Activated naive CD8-positive, alpha-beta T cell (primary cell): ENCODE measurements around the gene CCDC15.
"Not testable (repeated sequence)": the region's sequence is repeated elsewhere in the genome, so short reads cannot be mapped to it uniquely, and the experiment has no call there.

Experiments
- H3K27ac Mint-ChIP-seq: one replicate; pipeline ENCODE4 v1.8.0; 2021; ENCODE audit warnings: mixed read lengths
- H3K27me3 Mint-ChIP-seq: one replicate; pipeline ENCODE4 v1.8.0; 2021; ENCODE audit warnings: mixed read lengths
- H3K36me3 Mint-ChIP-seq: one replicate; pipeline ENCODE4 v1.8.0; 2021; ENCODE audit warnings: mixed read lengths
- H3K4me1 Mint-ChIP-seq: one replicate; pipeline ENCODE4 v1.8.0; 2021; ENCODE audit warnings: low read depth, mixed read lengths
- H3K4me3 Mint-ChIP-seq: one replicate; pipeline ENCODE4 v1.8.0; 2021; ENCODE audit warnings: mild to moderate bottlenecking, mixed read lengths
- H3K9me3 Mint-ChIP-seq: one replicate; pipeline ENCODE4 v1.8.0; 2021; ENCODE audit warnings: low read depth, mixed read lengths

The CCDC15 gene

DNA sequence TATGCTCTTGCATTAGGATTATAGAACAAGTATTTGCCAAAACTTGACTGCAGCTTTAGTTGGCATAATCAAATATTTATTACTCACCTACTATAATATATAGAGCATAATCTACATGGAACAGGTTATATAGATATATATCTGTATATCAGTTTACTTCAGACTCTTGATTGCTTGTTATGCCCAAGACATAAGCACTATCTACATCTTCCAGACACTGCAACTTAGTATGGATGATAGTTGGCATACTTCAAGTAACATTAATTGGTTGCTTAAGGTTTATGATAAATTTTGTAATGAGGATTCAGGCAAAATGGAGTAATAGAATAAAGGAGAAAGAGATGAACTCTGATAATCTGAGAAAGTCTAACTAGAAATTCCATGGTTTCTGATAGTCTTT lies 1.0 kb downstream of the CCDC15 start:
- H3K4me3 Mint-ChIP-seq, result no peak overlapping the region
- H3K27me3 Mint-ChIP-seq, result no peaks in the 10 kb centered on the region
- H3K4me1 Mint-ChIP-seq, result no peaks in the 10 kb centered on the region
- H3K27ac Mint-ChIP-seq, result peak overlapping the region; percentile 9
- no peaks in the 10 kb centered on the region for H3K36me3 Mint-ChIP-seq
- H3K9me3 Mint-ChIP-seq, result no peaks in the 10 kb centered on the region

DNA sequence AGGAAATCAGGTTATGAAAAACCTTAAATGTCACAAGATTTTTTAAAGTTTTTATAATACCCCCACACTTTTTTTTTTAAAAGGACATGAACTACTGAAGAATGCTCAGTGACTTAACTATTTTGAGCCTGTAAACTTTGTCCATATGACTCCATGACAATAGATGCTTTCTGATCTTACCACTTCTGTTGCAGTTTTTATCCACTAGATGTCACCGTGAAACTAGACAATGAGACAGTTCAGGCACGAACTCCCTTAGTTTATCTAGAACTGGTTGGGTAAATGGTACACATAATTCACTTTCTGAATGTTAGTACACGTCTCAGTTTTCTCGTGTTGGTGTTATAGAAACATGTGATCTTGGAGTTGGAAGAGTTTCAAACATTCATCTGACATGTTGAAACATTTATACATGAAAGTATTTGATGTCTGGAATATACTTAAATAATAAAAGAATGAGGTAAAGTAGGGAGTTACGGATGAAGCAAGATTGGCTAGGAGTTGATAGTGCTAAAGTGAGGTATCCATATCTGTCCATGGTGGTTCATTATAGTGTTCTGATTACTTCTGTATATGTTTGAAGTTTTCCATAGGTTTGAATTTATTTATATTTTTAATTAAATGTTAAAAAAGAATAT lies 8.1 kb downstream of the CCDC15 start:
- Mint-ChIP-seq H3K4me3 (no peak overlapping the region), H3K36me3 (no peaks in the 10 kb centered on the region), H3K27ac (no peak overlapping the region), H3K9me3 (no peaks in the 10 kb centered on the region), H3K27me3 (no peaks in the 10 kb centered on the region), H3K4me1 (no peaks in the 10 kb centered on the region)

- not testable (repeated sequence) for H3K4me3 Mint-ChIP-seq, H3K27me3 Mint-ChIP-seq, H3K4me1 Mint-ChIP-seq, H3K9me3 Mint-ChIP-seq, H3K27ac Mint-ChIP-seq, H3K36me3 Mint-ChIP-seq
Observed at GRCh38 chr11:124968197-124968596, 14.2 kb downstream of the CCDC15 start.

DNA sequence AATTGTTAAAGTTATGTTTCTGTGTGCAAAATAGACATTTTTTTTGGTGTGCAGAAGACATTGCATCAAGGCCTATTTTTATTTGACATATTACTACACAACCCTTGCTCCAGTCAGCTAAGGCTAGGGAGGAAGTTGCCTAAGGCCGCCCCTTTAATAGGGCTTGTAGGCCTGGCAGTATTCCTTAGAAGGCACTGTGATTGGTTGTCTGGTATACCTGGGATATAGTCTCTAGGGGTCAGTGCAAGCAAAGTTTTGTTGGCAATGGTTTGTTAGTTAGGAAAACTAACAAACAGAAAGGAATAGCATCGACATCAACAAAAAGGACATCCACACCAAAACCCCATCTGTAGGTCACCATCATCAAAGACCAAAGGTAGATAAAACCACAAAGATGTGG lies 16.9 kb downstream of the CCDC15 start:
- H3K4me3 Mint-ChIP-seq, result no peak overlapping the region
- H3K27me3 Mint-ChIP-seq, result no peaks in the 10 kb centered on the region
- no peak overlapping the region for H3K27ac Mint-ChIP-seq
- H3K4me1 Mint-ChIP-seq, result no peaks in the 10 kb centered on the region
- H3K9me3 Mint-ChIP-seq, result no peaks in the 10 kb centered on the region
- no peaks in the 10 kb centered on the region for H3K36me3 Mint-ChIP-seq

- Mint-ChIP-seq H3K27ac (no peak overlapping the region), H3K9me3 (no peaks in the 10 kb centered on the region), H3K4me1 (no peaks in the 10 kb centered on the region), H3K36me3 (no peaks in the 10 kb centered on the region), H3K27me3 (no peaks in the 10 kb centered on the region), H3K4me3 (no peak overlapping the region)
Observed at GRCh38 chr11:124971810-124972209, 17.8 kb downstream of the CCDC15 start.

DNA sequence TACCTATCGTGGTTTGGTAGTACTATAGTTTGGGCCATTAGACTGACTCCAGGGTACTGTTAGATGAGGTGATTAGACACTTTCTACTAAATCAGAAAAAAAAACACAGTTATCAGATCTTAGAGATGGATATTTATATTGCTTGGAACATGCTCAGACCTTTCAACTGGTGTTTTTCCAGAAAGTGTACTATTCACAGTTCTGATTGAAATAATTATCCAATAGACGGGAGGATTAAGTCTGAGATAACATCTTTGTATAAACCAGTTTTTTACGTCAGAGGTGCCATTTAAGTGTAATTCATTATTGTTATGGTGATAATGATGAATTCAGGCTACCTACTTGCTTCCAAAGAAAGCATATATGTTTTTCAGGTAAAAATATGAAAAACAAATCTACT lies 22.5 kb downstream of the CCDC15 start:
- Mint-ChIP-seq H3K4me3 (no peak overlapping the region), H3K27me3 (no peaks in the 10 kb centered on the region), H3K27ac (no peak overlapping the region), H3K9me3 (peaks cover 5% of the 10 kb centered on the region), H3K36me3 (peaks cover 18% of the 10 kb centered on the region), H3K4me1 (no peaks in the 10 kb centered on the region)

DNA sequence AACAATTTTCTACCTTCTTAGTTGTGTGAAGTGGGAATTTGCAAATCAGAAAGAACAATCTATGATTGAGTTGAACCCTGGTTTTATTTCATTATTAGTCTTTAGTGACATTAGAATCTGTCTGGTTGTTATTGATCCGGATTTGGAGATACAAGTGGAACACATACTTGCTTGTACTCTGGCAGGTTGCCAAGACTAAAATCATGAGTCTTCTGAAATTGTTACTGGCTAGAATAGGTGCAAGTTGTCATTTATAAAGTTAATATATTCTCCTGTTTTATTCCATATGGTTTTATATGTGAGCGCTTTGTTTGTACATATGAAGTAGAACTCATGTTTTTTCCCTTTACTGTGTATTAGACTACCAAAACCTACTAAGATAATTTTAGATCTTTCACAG lies 23.0 kb downstream of the CCDC15 start:
- no peak overlapping the region for H3K4me3 Mint-ChIP-seq
- no peaks in the 10 kb centered on the region for H3K27me3 Mint-ChIP-seq
- no peak overlapping the region for H3K27ac Mint-ChIP-seq
- H3K4me1 Mint-ChIP-seq, result no peaks in the 10 kb centered on the region
- peaks cover 7% of the 10 kb centered on the region for H3K9me3 Mint-ChIP-seq
- peaks cover 23% of the 10 kb centered on the region for H3K36me3 Mint-ChIP-seq

DNA sequence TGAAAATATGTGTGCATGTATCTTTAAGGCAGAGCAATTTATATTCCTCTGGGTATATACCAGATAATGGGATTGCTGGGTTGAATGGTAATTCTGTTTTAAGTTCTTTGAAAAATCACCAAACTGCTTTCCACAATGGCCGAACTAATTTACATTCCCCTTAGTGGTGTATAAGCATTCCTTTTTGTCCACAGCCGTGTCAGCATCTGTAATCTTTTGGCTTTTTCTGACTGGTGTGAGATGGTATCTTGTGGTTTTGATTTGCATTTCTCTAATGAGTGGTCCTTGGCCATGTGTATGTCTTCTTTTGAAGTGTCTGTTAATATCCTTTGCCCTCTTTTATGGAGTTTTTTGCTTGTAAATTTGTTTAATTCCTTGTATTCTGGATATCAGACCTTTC lies 24.3 kb downstream of the CCDC15 start:
- Mint-ChIP-seq H3K36me3 (peaks cover 34% of the 10 kb centered on the region), H3K4me3 (no peak overlapping the region), H3K27ac (no peak overlapping the region), H3K27me3 (no peaks in the 10 kb centered on the region), H3K4me1 (no peaks in the 10 kb centered on the region), H3K9me3 (peaks cover 17% of the 10 kb centered on the region)

DNA sequence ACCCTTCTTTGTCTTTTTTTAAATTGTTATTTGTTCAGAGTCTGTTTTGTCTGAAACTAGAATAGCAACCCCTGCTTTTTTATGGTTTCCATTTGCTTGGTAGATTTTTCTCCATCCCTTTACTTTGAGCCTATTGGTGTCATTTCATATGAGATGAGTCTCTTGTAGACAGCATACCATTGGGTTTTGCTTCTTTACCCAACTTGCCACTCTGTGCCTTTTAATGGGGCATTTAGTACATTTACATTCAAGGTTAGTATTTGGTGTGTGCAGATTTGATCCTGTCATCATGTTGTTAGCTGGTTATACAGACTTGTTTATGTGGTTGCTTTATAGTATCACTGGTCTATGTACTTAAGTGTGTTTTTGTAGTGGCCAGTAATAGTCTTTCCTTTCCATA lies 28.0 kb downstream of the CCDC15 start:
- peaks cover 42% of the 10 kb centered on the region for H3K36me3 Mint-ChIP-seq
- no peak overlapping the region for H3K27ac Mint-ChIP-seq
- H3K9me3 Mint-ChIP-seq, result peaks cover 17% of the 10 kb centered on the region
- no peaks in the 10 kb centered on the region for H3K4me1 Mint-ChIP-seq
- no peak overlapping the region for H3K4me3 Mint-ChIP-seq
- H3K27me3 Mint-ChIP-seq, result no peaks in the 10 kb centered on the region

GRCh38 chr11:124983674-124984511 lies 29.9 kb downstream of the CCDC15 start:
- Mint-ChIP-seq H3K4me1 (no peaks in the 10 kb centered on the region), H3K27me3 (no peaks in the 10 kb centered on the region), H3K9me3 (peaks cover 17% of the 10 kb centered on the region), H3K27ac (no peak overlapping the region), H3K36me3 (peaks cover 48% of the 10 kb centered on the region), H3K4me3 (no peak overlapping the region)

GRCh38 chr11:124984512-124984854 lies 30.5 kb downstream of the CCDC15 start:
- Mint-ChIP-seq H3K27me3 (no peaks in the 10 kb centered on the region), H3K4me3 (no peak overlapping the region), H3K4me1 (no peaks in the 10 kb centered on the region), H3K9me3 (peaks cover 17% of the 10 kb centered on the region), H3K27ac (no peak overlapping the region), H3K36me3 (peaks cover 47% of the 10 kb centered on the region)

- H3K4me3 Mint-ChIP-seq, result no peak overlapping the region
- peaks cover 10% of the 10 kb centered on the region for H3K9me3 Mint-ChIP-seq
- H3K27ac Mint-ChIP-seq, result no peak overlapping the region
- H3K27me3 Mint-ChIP-seq, result no peaks in the 10 kb centered on the region
- H3K36me3 Mint-ChIP-seq, result peaks cover 32% of the 10 kb centered on the region
- no peaks in the 10 kb centered on the region for H3K4me1 Mint-ChIP-seq
Observed at GRCh38 chr11:124987096-124987495, 33.1 kb downstream of the CCDC15 start.

- H3K4me1 Mint-ChIP-seq, result no peaks in the 10 kb centered on the region
- H3K27ac Mint-ChIP-seq, result no peak overlapping the region
- peaks cover 24% of the 10 kb centered on the region for H3K36me3 Mint-ChIP-seq
- H3K27me3 Mint-ChIP-seq, result no peaks in the 10 kb centered on the region
- H3K4me3 Mint-ChIP-seq, result no peak overlapping the region
- H3K9me3 Mint-ChIP-seq, result peaks cover 1% of the 10 kb centered on the region
Observed at GRCh38 chr11:124988063-124988462, 34.1 kb downstream of the CCDC15 start.

DNA sequence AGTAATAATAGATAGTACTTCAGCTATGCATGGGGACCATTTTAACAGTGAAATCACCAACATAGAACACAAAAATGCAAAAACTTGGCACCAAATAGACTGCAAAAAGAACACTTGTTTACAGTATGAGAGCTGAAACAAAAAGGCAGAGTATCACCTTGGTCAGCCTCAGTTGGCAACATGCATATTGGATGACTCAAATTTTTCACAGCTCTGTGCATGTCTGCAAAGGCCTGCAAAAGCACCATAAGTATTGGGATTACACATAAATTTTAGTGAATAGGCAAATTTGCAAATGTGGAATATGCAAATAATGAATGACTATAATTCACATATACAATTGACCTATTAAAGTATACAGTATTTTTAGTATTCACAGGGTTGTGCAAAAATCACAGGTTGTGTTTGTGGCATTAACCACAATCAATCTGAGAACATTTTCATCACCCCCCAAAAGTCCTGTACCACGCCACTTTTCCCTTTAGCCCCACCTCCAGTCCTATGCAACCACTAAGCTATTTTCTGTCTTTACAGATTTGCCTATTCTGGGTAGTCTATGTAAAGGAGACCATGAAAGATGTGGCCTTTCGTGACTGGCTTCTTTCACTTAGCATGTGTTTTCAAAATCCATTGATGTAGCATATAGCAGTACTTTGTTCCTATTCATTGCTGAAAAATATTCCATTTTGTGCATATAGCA lies 47.2 kb downstream of the CCDC15 start:
- Mint-ChIP-seq H3K27me3 (no peaks in the 10 kb centered on the region), H3K4me1 (no peaks in the 10 kb centered on the region), H3K4me3 (no peak overlapping the region), H3K36me3 (peaks cover 32% of the 10 kb centered on the region), H3K9me3 (peaks cover 9% of the 10 kb centered on the region), H3K27ac (no peak overlapping the region)

DNA sequence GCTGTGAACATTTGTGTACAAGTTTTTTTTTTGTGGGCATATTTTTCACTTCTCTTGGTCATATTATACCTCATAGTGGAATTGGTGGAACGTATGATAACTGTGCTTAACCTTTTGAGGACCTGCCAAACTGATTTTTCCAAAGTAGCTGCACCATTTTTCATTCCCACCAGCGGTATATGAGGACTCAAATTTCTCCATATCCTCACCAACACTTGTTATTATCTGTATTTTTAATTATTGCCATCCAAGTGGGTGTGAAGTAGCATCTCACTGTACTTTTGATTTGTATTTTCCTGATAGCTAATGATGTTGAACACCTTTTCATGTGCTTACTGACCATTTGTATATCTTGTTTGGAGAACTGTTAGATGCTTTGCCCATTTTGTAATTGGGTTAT lies 47.8 kb downstream of the CCDC15 start:
- Mint-ChIP-seq H3K9me3 (peaks cover 9% of the 10 kb centered on the region), H3K27me3 (no peaks in the 10 kb centered on the region), H3K36me3 (peaks cover 37% of the 10 kb centered on the region), H3K27ac (no peak overlapping the region), H3K4me3 (no peak overlapping the region), H3K4me1 (no peaks in the 10 kb centered on the region)
